Stimulated activated CD4-positive, alpha-beta T cell treated with anti-CD3 and anti-CD28 coated beads, Interleukin-4, amount 100 ng/mL, for 4 hours (primary cell): ENCODE data around the gene DPP4.

Source experiments
- DNase-seq, 2 experiments: peaks; one replicate each; pipeline ENCODE4 v3.0.0-alpha.2; 2020

The DPP4 gene

DNA sequence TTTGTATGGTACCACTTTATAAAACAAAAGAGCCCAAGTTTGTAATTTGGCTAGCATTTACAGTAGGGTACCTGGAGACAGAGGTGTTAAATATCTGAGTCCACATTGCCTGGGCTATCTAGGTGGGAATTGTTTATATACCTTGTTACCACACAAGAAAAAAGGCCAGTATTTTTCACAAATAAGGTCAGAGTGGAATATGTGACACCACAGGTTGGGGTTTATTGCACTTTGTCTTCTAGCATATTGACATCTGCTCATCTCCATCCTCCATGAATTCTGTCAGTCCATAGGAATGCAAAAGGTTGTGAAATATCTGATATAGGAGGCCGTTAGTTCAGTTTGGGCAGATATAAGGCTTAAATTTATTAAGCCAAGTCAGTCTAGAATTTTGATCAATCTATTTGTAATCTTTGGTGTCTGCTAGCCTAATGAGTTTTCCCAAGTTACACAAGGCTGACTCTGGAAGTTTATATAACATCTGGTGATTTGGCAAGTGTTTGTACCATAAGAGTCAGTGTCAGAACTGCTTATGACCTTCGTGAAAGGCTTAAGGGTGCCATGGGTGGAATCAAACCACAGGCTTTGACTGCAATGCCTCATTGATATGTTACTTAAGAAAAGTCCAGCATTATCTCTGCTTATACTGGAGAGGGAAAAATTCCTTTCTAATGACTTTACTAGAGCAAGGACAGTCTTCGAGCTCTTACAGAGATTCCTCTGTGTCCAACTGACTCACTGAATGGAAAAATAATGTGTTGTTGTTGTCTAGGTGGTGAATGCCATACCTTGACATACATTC lies 11.3 kb upstream of the DPP4 start:
- no peak for DNase-seq

DNA sequence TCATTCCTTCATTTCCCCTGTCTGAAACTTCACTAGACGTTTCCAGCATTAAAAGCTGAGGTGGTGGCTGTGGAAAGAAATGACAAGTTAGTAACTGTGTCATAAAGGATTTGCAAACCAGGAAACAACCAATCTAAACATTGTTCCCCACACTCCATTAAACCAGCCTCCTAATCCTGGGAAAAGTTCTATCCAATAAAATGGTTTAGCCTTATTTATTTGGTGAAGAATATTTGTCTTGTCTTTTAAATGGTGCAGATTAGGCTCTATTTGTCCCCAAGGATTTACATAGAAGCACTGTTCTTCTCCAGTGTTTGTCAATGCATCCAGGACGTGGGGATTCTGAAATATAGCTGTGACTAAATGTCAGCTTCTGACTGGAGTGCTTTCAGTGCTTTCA lies 10.5 kb upstream of the DPP4 start:
- DNase-seq: no peak

DNA sequence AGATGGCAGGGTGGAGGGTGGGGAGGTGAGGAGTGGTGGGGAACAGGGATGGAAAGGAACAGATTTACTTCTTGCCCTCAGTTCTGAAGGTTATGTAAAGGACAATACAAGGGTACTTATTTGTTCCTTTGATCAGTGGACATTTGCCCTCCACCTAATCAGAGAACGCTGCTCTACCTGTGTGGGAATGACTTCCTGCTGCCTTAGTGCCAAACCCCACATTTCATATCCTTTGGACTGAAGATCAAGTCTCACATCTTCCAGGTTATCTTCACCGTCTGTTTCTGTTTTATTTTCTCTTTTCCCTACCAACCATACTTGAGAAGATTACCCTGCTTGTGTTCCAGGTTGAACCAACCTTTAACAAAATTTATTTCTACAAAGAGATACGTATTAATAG lies 8.7 kb upstream of the DPP4 start:
- DNase-seq: no peak

DNA sequence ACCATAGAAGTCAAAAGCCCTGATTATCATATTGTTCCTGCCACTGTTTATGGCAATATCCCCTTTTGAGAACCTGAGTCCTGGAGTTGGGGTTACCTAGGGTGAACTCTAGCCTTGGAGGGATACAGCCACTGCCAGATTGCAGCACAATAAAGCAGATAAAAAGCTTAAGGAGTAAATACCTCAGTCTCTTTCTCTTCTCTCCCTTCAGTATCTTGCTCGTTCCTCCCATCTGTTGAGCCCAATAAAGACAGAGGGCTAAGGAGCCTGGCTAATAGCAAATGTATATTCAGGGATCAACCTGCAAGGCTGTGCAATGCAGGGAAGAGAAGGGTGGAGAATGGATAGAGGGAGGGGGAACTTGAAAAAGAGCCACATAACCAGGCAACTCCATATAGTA lies 8.0 kb upstream of the DPP4 start:
- DNase-seq: no peak

DNA sequence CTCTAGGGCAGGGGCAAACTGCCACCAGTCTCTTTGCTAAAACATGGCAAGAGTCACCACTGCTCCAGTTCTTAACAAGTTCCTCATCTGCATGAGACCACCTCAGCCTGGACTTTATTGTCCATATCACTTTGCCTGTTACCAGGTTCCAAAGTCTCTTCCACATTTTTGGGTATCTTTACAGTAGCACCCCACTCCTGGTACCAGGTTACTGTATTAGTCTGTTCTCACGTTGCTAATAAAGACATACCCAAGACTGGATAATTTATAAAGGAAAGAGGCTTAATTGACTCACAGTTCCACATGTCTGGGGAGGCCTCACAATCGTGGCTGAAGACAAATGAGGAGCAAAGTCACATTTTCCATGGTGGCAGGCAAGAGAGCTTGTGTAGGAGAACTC lies 5.5 kb upstream of the DPP4 start:
- DNase-seq: no peak

DNA sequence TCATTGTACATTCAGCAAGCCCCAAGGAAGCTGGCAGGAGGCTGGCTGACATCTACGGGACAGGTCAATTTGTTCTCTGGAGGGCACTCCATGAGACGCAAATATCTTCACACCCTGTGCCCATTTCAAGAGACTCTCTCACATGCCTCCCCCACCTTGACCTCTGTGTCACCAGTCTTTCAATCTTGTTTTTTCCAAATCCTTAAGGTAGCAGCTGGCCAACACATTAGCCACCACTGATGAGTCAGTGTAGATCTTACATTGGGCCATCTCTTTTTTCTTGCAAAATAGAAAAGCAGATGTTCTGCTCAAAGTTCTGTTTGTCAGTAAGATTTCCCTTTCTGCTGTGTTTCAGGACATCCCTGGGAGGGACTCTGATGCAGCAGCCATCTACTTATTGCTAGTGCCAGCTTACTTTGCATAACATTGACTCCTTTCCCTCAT lies 1.7 kb upstream of the DPP4 start:
- DNase-seq: no peak

DNA sequence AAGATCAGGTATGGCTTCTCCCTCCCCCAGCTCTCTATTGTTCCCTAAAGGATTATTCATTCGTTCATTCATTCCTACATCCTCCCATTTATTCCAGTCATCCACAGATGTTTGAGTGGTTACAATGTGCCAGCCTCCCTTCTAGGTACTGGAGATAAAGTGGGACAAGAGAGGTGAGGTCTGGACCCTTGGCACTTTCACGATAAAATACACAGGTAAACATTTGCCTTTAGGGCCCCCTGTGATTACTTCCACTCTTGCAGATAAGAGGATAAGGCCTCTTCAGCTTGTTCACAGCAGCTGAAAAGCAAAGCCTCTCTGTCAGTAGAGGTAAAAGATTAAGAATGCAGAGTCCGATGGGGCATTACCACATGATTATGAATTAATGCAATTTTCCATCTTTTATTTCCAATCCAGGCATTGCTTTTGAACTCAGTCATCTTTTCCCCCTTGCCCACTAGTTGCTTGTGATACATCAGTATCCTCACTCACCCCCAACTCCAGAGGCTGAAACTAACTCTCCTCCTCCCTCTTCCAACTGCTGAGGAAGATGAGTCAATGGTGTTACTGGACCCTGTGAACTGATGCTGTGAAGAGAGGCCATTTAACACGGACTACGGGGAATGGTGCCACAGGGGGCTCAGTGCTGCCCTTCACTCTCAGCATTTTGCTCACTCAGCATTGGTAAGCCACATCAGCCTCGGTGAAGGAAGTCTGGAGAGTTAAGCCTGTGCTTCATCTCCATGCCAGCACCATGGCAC lies 1.1 kb upstream of the DPP4 start:
- no peak for DNase-seq

DNA sequence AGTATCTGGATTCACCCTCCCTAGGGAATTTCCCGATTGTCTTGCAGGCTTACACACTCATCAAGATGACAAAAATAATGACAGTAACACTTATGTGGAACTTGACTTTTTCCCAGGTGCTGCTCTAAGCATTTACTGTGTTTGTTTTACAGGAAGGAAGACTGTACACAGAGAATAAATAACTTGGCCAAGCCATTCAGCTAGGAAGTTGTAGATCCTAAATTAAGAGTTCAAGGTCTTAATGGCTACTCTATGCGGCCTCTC lies 549 bp upstream of the DPP4 start:
- no peak for DNase-seq

DNA sequence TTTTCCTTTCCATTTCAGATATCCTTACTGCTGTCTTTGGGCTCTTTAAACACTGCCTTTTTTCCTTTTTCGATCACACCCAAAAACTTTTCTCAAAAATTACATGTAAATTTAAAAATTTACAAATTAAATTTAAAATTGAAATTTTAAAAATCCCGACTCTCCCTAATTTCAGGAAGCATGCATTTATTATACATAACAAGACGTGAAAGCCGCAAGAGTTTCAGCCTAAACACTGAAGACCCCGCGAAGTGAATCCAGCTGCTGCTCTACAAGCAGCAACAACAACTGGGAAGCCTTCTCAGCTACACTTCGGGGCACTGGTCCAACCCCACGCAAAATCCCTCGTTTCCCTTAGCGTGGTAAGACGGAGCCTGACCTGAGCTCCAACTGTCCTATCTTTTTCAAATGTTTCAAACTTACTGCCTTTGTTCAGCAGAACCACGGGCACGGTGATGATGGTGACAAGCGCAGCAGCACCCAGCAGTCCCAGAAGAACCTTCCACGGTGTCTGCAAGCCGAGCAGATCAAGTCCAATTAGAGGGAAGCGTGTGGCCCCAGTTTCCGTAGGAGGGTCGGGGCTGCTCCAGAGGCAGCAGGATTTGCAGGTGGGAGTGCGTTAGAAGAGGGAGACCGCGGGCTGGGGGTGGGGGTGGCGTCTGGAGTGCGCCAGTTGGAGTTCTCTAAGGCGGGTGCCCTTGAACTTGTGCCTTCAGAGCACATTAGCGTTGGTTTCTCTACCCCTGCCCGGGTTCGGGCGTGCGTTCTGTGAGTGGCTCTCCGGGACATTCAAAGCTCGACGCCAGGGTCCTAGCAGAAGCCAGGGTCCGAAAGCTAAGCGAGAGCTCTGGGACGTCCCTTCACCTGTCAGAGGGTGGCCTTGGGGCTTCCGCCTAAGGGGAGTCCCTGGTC lies 783 bp downstream of the DPP4 start:
- DNase-seq: peak in 1 of 2 experiments; percentile 21

DNA sequence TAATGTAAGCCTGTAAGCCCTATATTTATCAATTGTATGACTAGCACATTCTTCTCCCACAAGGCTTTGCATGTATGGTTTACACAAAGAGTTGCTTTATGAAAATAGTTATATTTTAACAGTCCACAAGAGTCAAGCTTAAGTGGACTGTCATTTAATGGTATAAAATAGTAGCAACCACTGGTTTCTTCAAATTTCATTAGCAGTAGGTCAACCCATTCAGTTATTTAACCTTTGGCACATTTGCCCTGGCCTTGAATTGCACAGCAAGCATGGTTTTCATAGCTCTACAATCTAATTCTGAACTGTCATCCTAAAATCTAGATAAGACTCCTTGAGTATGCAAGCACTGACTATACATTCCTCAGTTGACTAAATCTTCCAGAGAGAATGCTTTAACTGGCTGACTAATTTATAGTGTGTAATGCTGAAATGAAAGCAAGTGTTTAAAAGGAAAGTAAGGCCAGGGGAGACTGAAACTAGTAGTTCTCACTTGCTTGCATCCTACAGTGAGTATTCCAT lies 1.8 kb downstream of the DPP4 start:
- DNase-seq: no peak

DNA sequence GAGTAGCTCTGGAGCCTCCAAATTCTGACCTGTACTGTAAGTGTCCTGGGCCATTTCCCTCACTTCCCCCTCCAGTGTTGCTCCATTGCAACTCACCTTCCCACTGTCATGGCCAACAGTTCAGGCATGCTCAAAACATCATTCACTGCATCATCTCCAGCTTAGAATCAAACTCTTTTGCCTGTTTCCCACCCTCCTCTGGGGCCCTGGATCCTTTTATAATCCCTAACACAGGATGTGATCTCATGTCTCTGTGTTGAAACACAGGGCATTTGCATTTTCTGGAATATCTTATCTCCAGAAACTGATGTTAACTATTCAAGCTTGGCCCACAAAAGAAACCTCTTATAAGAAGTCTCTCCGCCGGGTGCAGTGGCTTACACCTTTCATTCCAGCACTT lies 3.0 kb downstream of the DPP4 start:
- DNase-seq: no peak

DNA sequence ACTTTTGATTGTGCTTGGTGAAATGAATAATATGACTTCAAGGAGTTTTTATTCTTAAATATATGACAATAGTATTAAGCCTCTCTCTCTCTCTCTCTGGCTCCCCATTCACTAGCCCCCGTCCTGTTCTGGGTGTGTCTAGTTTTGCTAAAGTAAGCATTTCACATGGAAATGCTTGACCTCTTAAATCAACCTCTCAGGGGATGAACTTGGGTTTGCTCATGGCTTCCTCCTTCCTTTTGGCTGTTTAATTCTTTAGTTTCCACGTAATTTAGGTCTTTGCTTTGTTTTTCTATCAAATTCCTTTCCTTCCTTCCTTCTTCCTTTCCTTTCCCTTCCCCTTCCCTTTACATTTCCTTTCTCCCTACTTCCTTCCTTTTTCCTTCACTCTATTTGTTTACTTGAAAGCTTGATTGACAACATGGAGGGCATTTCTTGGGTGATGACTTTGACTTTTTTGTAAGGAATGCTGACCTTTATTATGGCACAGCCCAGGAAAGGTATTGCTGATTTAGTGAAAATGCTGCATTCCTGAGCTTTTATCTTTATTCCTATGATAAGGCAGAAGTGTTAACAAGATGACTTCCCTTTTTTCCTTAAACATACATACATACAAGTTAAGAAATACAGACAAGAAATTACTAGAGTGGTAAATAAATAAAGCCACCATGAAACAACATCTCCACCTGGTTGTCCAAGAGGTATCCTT lies 3.6 kb downstream of the DPP4 start:
- DNase-seq: no peak

DNA sequence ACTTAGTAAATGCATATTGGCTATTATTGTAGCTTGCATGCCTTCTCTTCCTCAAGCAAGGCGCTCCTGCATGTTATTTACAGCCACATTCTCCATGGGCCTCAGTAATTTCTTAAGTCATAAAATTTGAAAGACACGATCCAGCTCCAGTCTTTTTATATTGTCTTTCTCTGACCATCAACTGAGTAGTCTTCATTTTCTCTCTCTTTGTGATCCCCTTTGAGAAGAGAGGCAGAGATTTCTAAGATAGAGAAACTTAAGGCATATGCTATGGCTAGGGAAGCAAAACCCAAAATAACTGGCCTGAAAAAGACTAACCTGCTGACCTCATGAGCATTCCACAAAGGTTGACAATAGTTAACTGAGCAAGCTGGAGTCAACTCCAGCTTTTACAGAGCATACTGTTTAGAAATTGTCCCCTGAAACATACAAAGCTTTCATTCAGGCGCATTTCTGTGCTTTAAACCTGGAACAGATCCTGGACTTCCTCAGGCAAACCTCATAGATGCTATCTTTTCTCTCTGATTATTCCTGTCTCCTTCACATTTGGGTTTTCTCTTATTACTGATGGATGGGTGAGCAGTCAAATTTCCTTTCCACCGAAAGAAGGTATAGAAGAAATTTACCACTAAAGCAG lies 4.6 kb downstream of the DPP4 start:
- no peak for DNase-seq

DNA sequence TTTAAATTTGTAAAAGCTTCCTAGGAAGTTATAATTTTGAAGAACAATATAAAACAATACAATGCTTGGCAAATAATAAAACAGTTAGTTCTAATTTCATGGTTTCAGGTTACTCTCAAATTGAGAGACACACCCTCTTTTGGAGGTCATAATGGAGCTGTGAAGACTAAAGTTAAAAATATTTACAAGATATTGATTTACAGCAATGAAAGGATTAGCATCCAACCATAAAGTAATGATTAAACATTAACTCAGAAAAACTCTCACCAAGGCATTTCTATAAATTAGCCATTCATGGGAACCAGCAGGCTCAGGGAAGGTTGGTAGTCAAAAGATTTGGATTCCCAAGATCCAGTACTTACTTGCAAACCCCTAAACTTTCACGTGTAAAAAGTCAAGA lies 6.4 kb downstream of the DPP4 start:
- DNase-seq: no peak

DNA sequence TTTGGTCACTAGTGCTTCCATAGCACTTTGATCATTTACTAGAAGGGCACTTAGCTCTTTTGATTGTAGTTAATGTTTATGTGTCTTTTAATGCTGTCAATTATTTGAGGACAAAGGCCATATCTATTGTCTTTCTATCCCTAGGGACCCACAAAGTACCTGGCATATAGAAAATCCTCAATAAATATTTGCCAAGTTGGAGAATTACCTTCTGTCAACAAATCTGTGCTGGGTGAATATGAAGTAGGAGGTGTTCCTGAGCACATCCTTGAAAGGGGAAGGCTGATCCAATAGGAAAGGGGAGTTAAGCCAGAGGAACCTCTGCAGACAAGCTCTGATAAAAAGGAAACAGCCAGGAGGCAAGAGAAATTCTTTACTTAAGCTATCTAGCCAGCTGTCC lies 8.2 kb downstream of the DPP4 start:
- no peak for DNase-seq

DNA sequence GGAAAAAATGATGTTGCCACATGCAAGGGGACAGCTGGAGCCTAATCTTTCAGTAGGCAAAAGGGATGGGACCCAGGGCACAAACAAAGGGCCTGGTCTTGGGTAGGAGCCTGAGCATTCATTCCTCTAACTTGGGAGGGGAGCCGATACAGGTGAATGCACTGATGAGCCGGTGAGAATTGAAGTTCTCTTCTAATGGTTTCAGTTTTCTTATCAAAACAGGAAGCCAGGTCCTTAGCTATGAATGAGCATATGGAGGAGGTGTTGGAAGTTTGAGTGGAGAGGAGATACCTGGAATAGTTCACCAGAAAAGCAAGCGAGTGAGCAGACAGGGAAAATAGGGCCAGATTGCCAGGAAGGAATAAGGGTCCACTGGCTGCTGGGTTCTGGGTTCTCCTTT lies 10.1 kb downstream of the DPP4 start:
- no peak for DNase-seq

DNA sequence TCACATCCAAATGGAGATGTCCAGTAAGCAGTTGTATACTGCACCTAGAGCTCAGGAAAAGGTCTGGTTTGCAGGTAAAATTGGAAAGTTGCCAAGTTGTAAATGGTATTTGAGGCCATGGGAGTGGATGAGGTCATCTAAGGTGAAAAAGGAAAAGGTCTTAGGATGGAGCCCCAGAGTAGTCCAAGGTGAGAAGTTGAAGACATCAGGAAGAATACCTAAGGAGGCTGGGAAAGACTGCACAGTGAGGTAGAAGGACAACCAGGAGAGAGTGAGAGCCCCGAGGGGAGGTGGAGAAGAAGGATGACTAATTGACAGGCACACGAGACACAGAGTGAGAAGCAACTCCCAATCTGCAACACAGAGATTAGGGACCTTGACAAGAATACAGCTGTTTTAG lies 10.7 kb downstream of the DPP4 start:
- no peak for DNase-seq

DNA sequence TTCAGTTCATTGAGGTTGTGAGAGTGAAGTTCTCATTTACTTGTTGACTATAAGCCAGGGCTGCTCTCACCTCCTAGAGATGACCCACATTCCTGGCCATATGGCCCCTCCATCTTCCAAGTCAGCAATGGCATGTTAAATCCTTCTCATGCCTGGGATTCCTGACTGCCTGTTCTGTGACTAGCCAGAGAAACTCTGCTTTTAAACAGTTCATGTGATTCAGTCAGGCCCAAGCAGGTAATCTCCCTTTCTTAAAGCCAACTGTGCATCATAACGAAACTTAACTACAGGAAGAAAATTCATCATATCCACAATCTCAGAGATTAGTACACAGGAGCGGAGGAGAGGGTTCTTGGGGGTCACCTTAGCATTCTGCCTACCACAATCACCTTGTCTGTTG lies 11.5 kb downstream of the DPP4 start:
- DNase-seq: no peak

DNA sequence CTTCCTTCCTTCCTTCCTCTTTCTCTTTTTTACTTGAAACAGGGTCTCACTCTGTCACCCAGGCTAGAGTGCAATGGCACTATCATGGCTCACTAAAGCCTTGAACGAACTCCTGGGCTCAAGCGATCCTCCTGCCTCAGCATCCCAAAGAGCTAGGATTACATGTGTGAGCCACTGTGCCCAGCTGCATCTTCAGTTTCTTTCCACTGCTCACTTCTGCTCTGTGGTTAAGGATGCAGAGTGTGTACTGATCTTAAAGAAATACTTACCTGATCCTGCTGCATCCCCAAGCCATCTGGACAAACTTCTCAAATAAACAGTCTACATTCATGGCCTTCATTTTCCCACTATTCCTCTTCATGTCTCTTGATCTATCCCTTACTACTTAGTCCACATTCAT lies 13.0 kb downstream of the DPP4 start:
- no peak for DNase-seq

DNA sequence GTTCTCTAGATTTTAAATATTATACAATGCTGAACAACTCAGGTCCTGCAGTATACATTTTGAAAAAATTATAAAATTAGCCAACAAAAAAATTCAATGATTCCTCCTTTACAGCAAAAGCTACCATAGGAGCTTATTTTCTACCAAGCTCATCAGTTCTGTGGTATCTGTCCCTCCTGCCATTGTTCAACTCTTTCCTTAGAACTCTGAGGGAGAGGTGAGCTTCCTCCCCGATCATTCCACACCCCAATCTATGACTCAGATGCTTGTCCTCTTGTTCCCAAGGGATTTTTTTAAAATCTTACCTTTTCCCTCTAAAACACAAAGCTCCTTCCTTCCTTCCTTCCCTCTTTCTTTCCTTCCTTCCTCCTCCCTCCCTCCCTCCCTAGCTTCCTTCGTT lies 13.5 kb downstream of the DPP4 start:
- DNase-seq: no peak

DNA sequence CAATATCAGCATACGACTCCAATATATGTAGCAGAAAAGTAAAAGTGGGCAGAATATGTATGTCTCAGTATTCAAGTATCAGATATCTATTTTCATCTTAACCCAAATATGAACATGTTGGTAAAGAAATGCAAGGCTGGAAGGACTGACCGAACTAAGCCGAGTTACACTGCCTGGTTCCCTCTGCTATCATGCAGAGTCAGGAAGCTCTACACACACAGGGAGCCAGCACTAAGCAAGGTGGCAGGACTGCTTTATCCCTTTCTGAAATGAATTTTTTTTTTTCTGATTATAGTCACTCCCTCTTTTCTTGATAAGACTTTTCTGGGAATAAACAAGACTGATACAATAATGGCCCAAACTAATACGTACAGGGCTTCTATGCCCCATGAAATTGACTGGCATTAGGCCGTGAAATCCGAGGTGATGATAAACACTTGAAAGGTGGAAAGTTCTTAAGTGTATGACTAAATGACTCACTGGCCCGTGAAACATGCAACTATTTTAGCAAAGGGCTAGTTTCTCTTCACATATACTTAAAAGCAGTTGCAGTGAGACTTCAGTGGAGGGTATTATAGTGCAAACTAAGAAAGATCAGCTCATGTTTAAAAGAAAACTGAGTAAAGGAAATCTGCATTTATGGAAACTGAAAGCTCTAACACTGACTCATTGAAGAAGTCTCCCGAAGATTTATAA lies 14.9 kb downstream of the DPP4 start:
- no peak for DNase-seq

DNA sequence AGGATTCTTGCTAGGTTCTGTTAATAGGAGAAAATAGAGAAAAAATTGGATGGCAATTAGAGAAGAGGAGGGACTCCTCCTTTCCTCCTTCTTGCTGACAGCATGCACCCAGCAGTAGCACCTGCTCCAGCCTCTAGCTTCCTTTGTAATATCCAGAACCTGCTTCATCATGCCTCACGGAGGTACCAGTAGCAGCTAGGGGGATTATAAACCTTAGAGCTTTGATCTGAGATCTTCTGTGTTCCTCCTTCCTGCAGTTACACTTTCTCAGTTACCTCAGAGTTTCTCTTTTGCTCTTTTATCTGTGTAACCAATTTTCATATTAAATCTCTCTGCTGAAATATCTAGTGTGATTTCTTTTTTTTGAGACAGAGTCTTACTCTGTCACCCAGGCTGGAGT lies 16.6 kb downstream of the DPP4 start:
- no peak for DNase-seq
